ENCODE results near the gene PIGH. TPM values are rescaled to one million over a fixed set of nuclear protein-coding genes. Genes with fewer than 3 reads are reported as not detected.

PIGH gene
- total RNA-seq, 4 donors from 2014 or later = 18.9 to 41.9 (median 27.7) TPM

- peaks cover 0 to 44% (median 9%) of the 10 kb centered on the region in 4 donors for H3K36me3 ChIP-seq
- no peak for TF ChIP-seq EP300 (IDR thresholded peaks at IDR 0.05; ENCODE audit: low read depth)
- no peak for TF ChIP-seq CTCF (IDR thresholded peaks at IDR 0.05)
- no peak for TF ChIP-seq POLR2AphosphoS5 (IDR thresholded peaks at IDR 0.05)
- no peak for TF ChIP-seq POLR2A (IDR thresholded peaks at IDR 0.05)
- no peak overlapping the region for H3K27ac ChIP-seq
- H3K27me3 ChIP-seq = no peaks in the 10 kb centered on the region
- no peaks in the 10 kb centered on the region for H3K9me3 ChIP-seq
- intact Hi-C loops (cut with DNase I; ENCODE audit: low total_unique reads) (no loop called here), in situ Hi-C loops (cut with MboI; ENCODE audit: low pct_ligation_motif_present in 1 of 4, low pct_unique_long_range_greater_than_20kb in 1 of 4, low sequenced_read_pairs in 3 of 4) (loop anchor here in 2 of 4 donors (10.0 kb wide), 1 partner anchor 120 kb away; the partner anchor contains the start of gene RDH12 (in 2 of the 2))
- WGBS, 2 donors (ENCODE audit: low coverage in 1 of 2) = 80 to 91% methylated on average over 1 to 3 of the region's 3 CpGs
- DNase-seq = no peak
- H3K4me3 ChIP-seq = no peak overlapping the region
- H3K4me1 ChIP-seq = no peaks in the 10 kb centered on the region
These were observed 15.1 kb downstream of the PIGH start for GRCh38 chr14:67584978-67585377.

- intact Hi-C loops (cut with DNase I; ENCODE audit: low total_unique reads) (no loop called here), in situ Hi-C loops (cut with MboI; ENCODE audit: low pct_ligation_motif_present in 1 of 4, low pct_unique_long_range_greater_than_20kb in 1 of 4, low sequenced_read_pairs in 3 of 4) (loop anchor here in 2 of 4 donors (10.0 kb wide), 1 partner anchor 121 kb away; the partner anchor contains the start of gene RDH12 (in 2 of the 2))
- Histone ChIP-seq H3K4me3 (no peak overlapping the region), H3K36me3 (peaks cover 0 to 34% (median 6%) of the 10 kb centered on the region in 4 donors), H3K4me1 (no peaks in the 10 kb centered on the region), H3K9me3 (no peaks in the 10 kb centered on the region), H3K27me3 (no peaks in the 10 kb centered on the region), H3K27ac (no peak overlapping the region)
- TF ChIP-seq POLR2AphosphoS5 (IDR thresholded peaks at IDR 0.05) (no peak), POLR2A (IDR thresholded peaks at IDR 0.05) (no peak), EP300 (IDR thresholded peaks at IDR 0.05; ENCODE audit: low read depth) (no peak), CTCF (IDR thresholded peaks at IDR 0.05) (peak; percentile 46 to 61 (median 55))
- 60 to 82% methylated on average over 1 to 6 of the region's 6 CpGs for WGBS, 2 donors (ENCODE audit: low coverage in 1 of 2)
- peak; percentile 41 for DNase-seq
These were observed 16.1 kb downstream of the PIGH start for GRCh38 chr14:67583711-67584644.

- intact Hi-C loops (cut with DNase I; ENCODE audit: low total_unique reads) = no loop called here
- peaks cover 0 to 15% (median 0%) of the 10 kb centered on the region in 4 donors for H3K36me3 ChIP-seq
These were observed 18.0 kb downstream of the PIGH start for GRCh38 chr14:67582061-67582460.

More at GRCh38 chr14:67582061-67582460, 18.0 kb downstream of the PIGH start:
- no peak overlapping the region for H3K27ac ChIP-seq
- in situ Hi-C loops (cut with MboI; ENCODE audit: low pct_ligation_motif_present in 1 of 4, low pct_unique_long_range_greater_than_20kb in 1 of 4, low sequenced_read_pairs in 3 of 4) = loop anchor here in 2 of 4 donors (10.0 kb wide), 1 partner anchor 123 kb away; the partner anchor contains the start of gene RDH12 (in 2 of the 2)
- 89% methylated on average over 7 of the region's 7 CpGs; no CpG with 5 or more reads in 1 of the 2 donors for WGBS, 2 donors (ENCODE audit: low coverage in 1 of 2)
- no peak for DNase-seq
- no peak overlapping the region for H3K4me3 ChIP-seq
- H3K4me1 ChIP-seq = no peaks in the 10 kb centered on the region
- no peaks in the 10 kb centered on the region for H3K9me3 ChIP-seq
- no peaks in the 10 kb centered on the region for H3K27me3 ChIP-seq
- TF ChIP-seq CTCF (IDR thresholded peaks at IDR 0.05) (no peak), POLR2A (IDR thresholded peaks at IDR 0.05) (no peak), POLR2AphosphoS5 (IDR thresholded peaks at IDR 0.05) (no peak), EP300 (IDR thresholded peaks at IDR 0.05; ENCODE audit: low read depth) (no peak)

Measured in transverse colon (tissue), 4 donors.